HG03103 (cell line): ENCODE measurements around the gene APRT.

Experiments used
- ATAC-seq: cut with Tn5 transposase; IDR thresholded peaks from one replicate; pipeline ENCODE4 v1.9.1; 2021; ENCODE audit warnings: low read depth; ENCODE audit not compliant: unreplicated experiment

Gene APRT

GRCh38 chr16:88760424-88761142 is 51.1 kb downstream of the APRT start:
- no peak for ATAC-seq

GRCh38 chr16:88759976-88760350 is 51.8 kb downstream of the APRT start:
- ATAC-seq, result no peak
